Endothelial cell of umbilical vein (primary cell): ENCODE results near the gene CBX3. TPM values are rescaled to one million over a fixed set of nuclear protein-coding genes. Genes with fewer than 3 reads are reported as not detected.
"Not testable (repeated sequence)": the region's sequence is repeated elsewhere in the genome, so short reads cannot be mapped to it uniquely, and the experiment has no call there.

Experiments
- BruUV-seq: library from RNA; stranded (reverse); fragments of 400-500 nt; replicated peaks from 2 replicates; lab custom pipeline; 2021; lab: Mats Ljungman, UMichigan
- CTCF ChIA-PET: fragments of 300-600, 350-600 bp; sonication (Branson Sonifier 250); formaldehyde crosslinking; loops from one replicate; lab custom pipeline; 2021; ENCODE audit warnings: antibody characterized with exemption, inconsistent platforms; lab: Charles Lee
- POLR2A ChIA-PET: fragments of 300-600, 350-600 bp; sonication (Branson Sonifier 250); formaldehyde crosslinking; loops from one replicate; lab custom pipeline; 2021; ENCODE audit warnings: antibody characterized with exemption, inconsistent platforms; lab: Charles Lee
- DNase-seq: peaks from one replicate; pipeline ENCODE4 v3.0.0-alpha.2; 2011; ENCODE audit warnings: low read depth, low spot score
- FAIRE-seq: peaks from 2 replicates; lab custom pipeline; 2011; peaks lifted over from hg19 to GRCh38; lab: Jason Lieb, UNC
- H2AFZ ChIP-seq: 2 replicates; pipeline ENCODE4 v1.6.0; 2012; ENCODE audit warnings: low read depth, low read length, control low read depth, inconsistent platforms
- H3K27ac ChIP-seq: 2 replicates; pipeline ENCODE4 v1.5.1; 2011; ENCODE audit warnings: low read depth, mild to moderate bottlenecking, control low read depth, low read length, moderate library complexity; ENCODE audit not compliant: insufficient read depth
- H3K27me3 ChIP-seq, 2 experiments: 2 replicates each; pipeline versions ENCODE4 v1.6.0 to v1.6.1; 2011; ENCODE audit warnings: low read length in 2 of 2, mixed read lengths in 1 of 2; ENCODE audit not compliant: control insufficient read depth in 2 of 2, insufficient read depth in 2 of 2
- H3K36me3 ChIP-seq, 2 experiments: 2 replicates in 1 of 2; 3 replicates in 1 of 2; pipeline ENCODE4 v1.5.1; 2011; ENCODE audit warnings: low read length in 2 of 2, mild to moderate bottlenecking in 1 of 2, moderate library complexity in 1 of 2; ENCODE audit not compliant: control insufficient read depth in 2 of 2, insufficient read depth in 2 of 2; ENCODE audit errors: extremely low read depth in 1 of 2
- H3K4me1 ChIP-seq: 3 replicates; pipeline ENCODE4 v1.5.1; 2011; ENCODE audit warnings: mild to moderate bottlenecking, low read length; ENCODE audit not compliant: control insufficient read depth, insufficient read depth; ENCODE audit errors: extremely low read depth
- H3K4me2 ChIP-seq: 2 replicates; pipeline ENCODE4 v1.6.1; 2011; ENCODE audit warnings: low read length, control low read depth, mixed read lengths; ENCODE audit not compliant: insufficient read depth
- H3K4me3 ChIP-seq, 3 experiments: fragments of 200-600 bp in 1 of 3; sonication (generic), shearing (Covaris generic) in 1 of 3; replicated peaks in 1 of 3; 2 replicates each; pipeline ENCODE4 v1.5.1; 2011 to 2016; ENCODE audit warnings: control low read depth in 3 of 3, low read length in 3 of 3, mild to moderate bottlenecking in 2 of 3, inconsistent platforms in 1 of 3, low read depth in 1 of 3, moderate library complexity in 1 of 3; ENCODE audit not compliant: insufficient read depth in 1 of 3
- H3K79me2 ChIP-seq: 2 replicates; pipeline ENCODE4 v1.6.0; 2012; ENCODE audit warnings: low read length, inconsistent platforms; ENCODE audit not compliant: control insufficient read depth, insufficient read depth
- H3K9ac ChIP-seq: replicated peaks from 2 replicates; pipeline ENCODE3; 2011; ENCODE audit warnings: low read length, control low read depth; ENCODE audit not compliant: insufficient read depth; ENCODE audit errors: extremely low read depth
- H3K9me1 ChIP-seq: replicated peaks from 3 replicates; pipeline ENCODE4 v1.6.0; 2011; ENCODE audit warnings: mild to moderate bottlenecking, low read length; ENCODE audit not compliant: control insufficient read depth, insufficient read depth; ENCODE audit errors: extremely low read depth
- H3K9me3 ChIP-seq: replicated peaks from 2 replicates; pipeline ENCODE4 v1.5.1; 2012; ENCODE audit warnings: low read length, inconsistent platforms; ENCODE audit not compliant: control insufficient read depth, insufficient read depth
- H4K20me1 ChIP-seq: replicated peaks from 2 replicates; pipeline ENCODE3; 2011; ENCODE audit warnings: mild to moderate bottlenecking, low read length; ENCODE audit not compliant: control insufficient read depth, insufficient read depth; ENCODE audit errors: extremely low read depth
- CTCF ChIP-seq, 2 donors: IDR thresholded peaks; 1 replicate in 1 of 2; 2 replicates in 1 of 2; pipeline ENCODE4 v1.5.1; 2011; ENCODE audit warnings: low read length in 2 of 2, mild to moderate bottlenecking in 2 of 2, moderate library complexity in 2 of 2, control low read depth in 1 of 2, inconsistent platforms in 1 of 2, low read depth in 1 of 2; ENCODE audit not compliant: insufficient read depth in 1 of 2; ENCODE audit errors: extremely low read depth in 1 of 2
- EZH2 ChIP-seq: IDR thresholded peaks from 2 replicates; pipeline ENCODE4 v1.6.1; 2012; ENCODE audit warnings: borderline replicate concordance, low read depth, mild to moderate bottlenecking, moderate library complexity, low read length, inconsistent platforms; ENCODE audit not compliant: severe bottlenecking
- FOS ChIP-seq: IDR thresholded peaks from 2 replicates; pipeline ENCODE4 v1.6.1; 2011; ENCODE audit warnings: mild to moderate bottlenecking, low read length, moderate library complexity, borderline replicate concordance; ENCODE audit not compliant: insufficient read depth
- GATA2 ChIP-seq: IDR thresholded peaks from 2 replicates; pipeline ENCODE4 v1.7.0; 2011; ENCODE audit warnings: low read depth, mild to moderate bottlenecking, moderate library complexity, mixed read lengths, low read length; ENCODE audit not compliant: insufficient read length, insufficient read depth
- JUN ChIP-seq: IDR thresholded peaks from 2 replicates; pipeline ENCODE4 v1.6.1; 2011; ENCODE audit warnings: borderline replicate concordance, low read depth; ENCODE audit not compliant: insufficient read length, insufficient read depth
- MAX ChIP-seq: IDR thresholded peaks from 2 replicates; pipeline ENCODE4 v1.6.1; 2011; ENCODE audit not compliant: insufficient read depth, insufficient read length
- MYC ChIP-seq: IDR thresholded peaks from one replicate; pipeline ENCODE4 v1.6.1; 2011; ENCODE audit warnings: mild to moderate bottlenecking, low read depth, low read length
- POLR2A ChIP-seq: IDR thresholded peaks from 2 replicates; pipeline ENCODE4 v1.6.1; 2012; ENCODE audit warnings: low read depth, mild to moderate bottlenecking, control low read depth, low read length
- POLR2AphosphoS5 ChIP-seq: IDR thresholded peaks from 2 replicates; pipeline ENCODE4 v1.6.1; 2012; ENCODE audit warnings: low read depth, mild to moderate bottlenecking, control low read depth, low read length, moderate library complexity; ENCODE audit not compliant: insufficient read depth
- dilution Hi-C: fragments of 300-500 bp; cut with MboI; formaldehyde crosslinking; loops from one replicate; pipeline ENCODE4 v1.15.0; 2019; ENCODE audit warnings: low sequenced_read_pairs; ENCODE audit not compliant: extremely low pct_ligation_motif_present
- intact Hi-C: fragments of 100-400 bp; cut with micrococcal nuclease; formaldehyde crosslinking; loops from one replicate; pipeline ENCODE4 v1.10.0; 2022
- polyA plus RNA-seq, 4 experiments: library from polyadenylated mRNA; depleted of rRNA in 3 of 4; stranded (reverse) in 3 of 4; unstranded in 1 of 4; fragments of >200 nt; gene quantifications; 2 replicates each; pipeline versions ENCODE4 v1.2.1 to v1.2.3, GENCODE V29; 2011 to 2012; ENCODE audit warnings: missing spikeins in 1 of 4
- total RNA-seq: library from RNA; stranded (reverse); gene quantifications from 2 replicates; pipeline ENCODE4 v1.2.3, GENCODE V29; 2021

Gene CBX3
- total and polyA plus RNA-seq, 2 donors (not counting 3 experiments of a cell fraction or from before 2014, with no cell fraction given) = 47.5 to 200 TPM

- ChIA-PET POLR2A (no interaction called here), CTCF (interaction anchor here (0.9 to 3.2 kb wide), 2 partner anchors 26 to 72 kb away, joined by 5 to 11 read pairs; no protein-coding TSS in a partner anchor)
- H3K4me1 ChIP-seq = peaks cover 22% of the 10 kb centered on the region
- H3K9me1 ChIP-seq = no peaks in the 10 kb centered on the region
- H2AFZ ChIP-seq = no peak overlapping the region
- no peak overlapping the region for H3K27ac ChIP-seq
- no peak for TF ChIP-seq POLR2AphosphoS5
- no peak for TF ChIP-seq EZH2
- no peak for TF ChIP-seq GATA2
- TF ChIP-seq MAX = no peak
- no peak for TF ChIP-seq POLR2A
- no peak for TF ChIP-seq JUN
- TF ChIP-seq CTCF (IDR thresholded peaks at IDR 0.05; ENCODE audit: extremely low read depth in 1 of 2, insufficient read depth in 1 of 2, low read depth in 1 of 2, low read length in 2 of 2) = no peak
- TF ChIP-seq MYC = no peak
- no peak for TF ChIP-seq FOS
- BruUV-seq = no TSS peak
- DNase-seq (no peak), FAIRE-seq (no peak)
- no peak overlapping the region for H3K4me2 ChIP-seq
- no peaks in the 10 kb centered on the region for H3K9me3 ChIP-seq
- dilution Hi-C loops = no loop called here
- no peaks in the 10 kb centered on the region for H4K20me1 ChIP-seq
- H3K4me3 ChIP-seq = no peak overlapping the region
- H3K9ac ChIP-seq = no peak overlapping the region
- no peaks in the 10 kb centered on the region for H3K36me3 ChIP-seq
- intact Hi-C loops = no loop called here
- no peaks in the 10 kb centered on the region for H3K27me3 ChIP-seq
- peaks cover 46% of the 10 kb centered on the region for H3K79me2 ChIP-seq
Measured at GRCh38 chr7:26162431-26162830, 39.1 kb upstream of the CBX3 start.

GRCh38 chr7:26163804-26164203, 37.7 kb upstream of the CBX3 start:
- not testable (repeated sequence) for H4K20me1 ChIP-seq
- CTCF ChIA-PET = interaction anchor here (0.6 kb wide), 1 partner anchor 1758 kb away, joined by 3 read pairs; no protein-coding TSS in a partner anchor

More at GRCh38 chr7:26163804-26164203, 37.7 kb upstream of the CBX3 start:
- H3K36me3 ChIP-seq, H3K4me1 ChIP-seq, BruUV-seq, H3K27me3 ChIP-seq, dilution Hi-C loops, POLR2A ChIA-PET, H2AFZ ChIP-seq, FAIRE-seq, H3K9me1 ChIP-seq, H3K9me3 ChIP-seq, H3K4me2 ChIP-seq, intact Hi-C loops, H3K9ac ChIP-seq, H3K4me3 ChIP-seq, DNase-seq, H3K27ac ChIP-seq: not testable (repeated sequence)
- H3K79me2 ChIP-seq = peaks cover 32% of the 10 kb centered on the region
